IMR-90 (cell line): ENCODE results near the gene NFKBIE.

Source experiments
- BHLHE40 ChIP-seq: fragments of 150-350 bp; IDR thresholded peaks from 2 replicates; pipeline ENCODE4 v1.6.1; 2016; ENCODE audit warnings: mild to moderate bottlenecking, low read depth, low read length
- CEBPB ChIP-seq: IDR thresholded peaks from 2 replicates; pipeline ENCODE4 v1.6.1; 2012; ENCODE audit warnings: low read depth, low read length, improper control_type of control experiment
- CHD1 ChIP-seq: IDR thresholded peaks from 2 replicates; pipeline ENCODE4 v1.6.1; 2012; ENCODE audit warnings: low read depth, low read length, improper control_type of control experiment
- FOS ChIP-seq: fragments of 150-350 bp; IDR thresholded peaks from 2 replicates; pipeline ENCODE4 v1.6.1; 2016; ENCODE audit warnings: low read depth, low read length
- MAFK ChIP-seq: IDR thresholded peaks from 2 replicates; pipeline ENCODE4 v1.6.1; 2012; ENCODE audit warnings: low read depth, low read length, improper control_type of control experiment
- MAZ ChIP-seq: IDR thresholded peaks from 2 replicates; pipeline ENCODE4 v1.6.1; 2012; ENCODE audit warnings: low read depth, mild to moderate bottlenecking, low read length, improper control_type of control experiment, moderate library complexity, borderline replicate concordance
- MXI1 ChIP-seq: IDR thresholded peaks from 2 replicates; pipeline ENCODE4 v1.6.1; 2012; ENCODE audit warnings: low read depth, mild to moderate bottlenecking, low read length, moderate library complexity, borderline replicate concordance
- POLR2A ChIP-seq: IDR thresholded peaks from 2 replicates; pipeline ENCODE4 v1.6.1; 2012; ENCODE audit warnings: mild to moderate bottlenecking, low read depth, low read length
- RAD21 ChIP-seq: IDR thresholded peaks from 2 replicates; pipeline ENCODE4 v1.6.1; 2012; ENCODE audit warnings: low read length, improper control_type of control experiment
- RCOR1 ChIP-seq: IDR thresholded peaks from 2 replicates; pipeline ENCODE4 v1.6.1; 2012; ENCODE audit warnings: mild to moderate bottlenecking, low read length, improper control_type of control experiment; ENCODE audit not compliant: insufficient replicate concordance
- RFX5 ChIP-seq: IDR thresholded peaks from 2 replicates; pipeline ENCODE4 v1.8.0; 2012; ENCODE audit warnings: low read depth, mild to moderate bottlenecking, low read length, moderate library complexity
- SMC3 ChIP-seq: fragments of 150-350 bp; IDR thresholded peaks from 2 replicates; pipeline ENCODE4 v1.6.1; 2016; ENCODE audit warnings: low read depth, mild to moderate bottlenecking, antibody characterized with exemption, low read length, moderate library complexity
- USF2 ChIP-seq: fragments of 150-350 bp; IDR thresholded peaks from 2 replicates; pipeline ENCODE4 v1.6.1; 2017; ENCODE audit warnings: mild to moderate bottlenecking, antibody characterized with exemption, low read length, low read depth
- TF ChIP-seq, protein P1 (sequence below): conservative IDR thresholded peaks from 2 replicates; pipeline ENCODE4 v1.5.1; 2012; ENCODE audit warnings: mild to moderate bottlenecking, low read depth, low read length, improper control_type of control experiment

GRCh38 chr6:44250718-44251123 is 14.6 kb downstream of the NFKBIE start:
- TF ChIP-seq, protein P1, sequence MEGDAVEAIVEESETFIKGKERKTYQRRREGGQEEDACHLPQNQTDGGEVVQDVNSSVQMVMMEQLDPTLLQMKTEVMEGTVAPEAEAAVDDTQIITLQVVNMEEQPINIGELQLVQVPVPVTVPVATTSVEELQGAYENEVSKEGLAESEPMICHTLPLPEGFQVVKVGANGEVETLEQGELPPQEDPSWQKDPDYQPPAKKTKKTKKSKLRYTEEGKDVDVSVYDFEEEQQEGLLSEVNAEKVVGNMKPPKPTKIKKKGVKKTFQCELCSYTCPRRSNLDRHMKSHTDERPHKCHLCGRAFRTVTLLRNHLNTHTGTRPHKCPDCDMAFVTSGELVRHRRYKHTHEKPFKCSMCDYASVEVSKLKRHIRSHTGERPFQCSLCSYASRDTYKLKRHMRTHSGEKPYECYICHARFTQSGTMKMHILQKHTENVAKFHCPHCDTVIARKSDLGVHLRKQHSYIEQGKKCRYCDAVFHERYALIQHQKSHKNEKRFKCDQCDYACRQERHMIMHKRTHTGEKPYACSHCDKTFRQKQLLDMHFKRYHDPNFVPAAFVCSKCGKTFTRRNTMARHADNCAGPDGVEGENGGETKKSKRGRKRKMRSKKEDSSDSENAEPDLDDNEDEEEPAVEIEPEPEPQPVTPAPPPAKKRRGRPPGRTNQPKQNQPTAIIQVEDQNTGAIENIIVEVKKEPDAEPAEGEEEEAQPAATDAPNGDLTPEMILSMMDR: no peak
- TF ChIP-seq RAD21 (no peak), MAZ (no peak), SMC3 (no peak), POLR2A (no peak), MXI1 (no peak), USF2 (no peak), BHLHE40 (no peak), FOS (no peak), RCOR1 (no peak), CHD1 (no peak), CEBPB (no peak), RFX5 (no peak), MAFK (no peak)
